NB4 (cell line): ENCODE measurements around the gene PDE4B.

Source experiments
- TF ChIP-seq, protein P1 (sequence below): IDR thresholded peaks from one replicate; pipeline ENCODE4 v1.5.1; 2012; ENCODE audit warnings: low read depth, low read length
- TF ChIP-seq, protein P2 (sequence below): IDR thresholded peaks from 2 replicates; pipeline ENCODE4 v1.6.1; 2011; ENCODE audit warnings: low read depth, low read length

DNA sequence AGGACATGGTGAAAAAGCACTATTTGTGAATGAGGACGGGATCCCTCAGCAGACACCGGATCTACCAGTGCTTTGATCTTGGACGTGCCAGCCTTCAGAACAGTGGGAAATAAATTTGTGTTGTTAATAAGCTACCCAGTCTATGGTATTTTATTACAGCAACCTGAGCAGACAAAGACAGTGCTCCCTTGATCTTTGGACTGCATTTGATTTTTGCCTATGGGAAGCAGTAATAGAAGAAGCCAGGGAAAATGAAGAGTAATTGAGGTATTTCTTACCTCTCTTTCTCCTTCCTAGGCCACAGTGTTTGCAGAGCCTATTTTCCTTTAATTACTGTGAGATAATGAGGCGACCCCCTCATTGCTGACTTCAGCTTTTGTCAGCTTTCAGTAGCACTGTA lies 87.9 kb downstream of the PDE4B start:
- TF ChIP-seq, protein P1, sequence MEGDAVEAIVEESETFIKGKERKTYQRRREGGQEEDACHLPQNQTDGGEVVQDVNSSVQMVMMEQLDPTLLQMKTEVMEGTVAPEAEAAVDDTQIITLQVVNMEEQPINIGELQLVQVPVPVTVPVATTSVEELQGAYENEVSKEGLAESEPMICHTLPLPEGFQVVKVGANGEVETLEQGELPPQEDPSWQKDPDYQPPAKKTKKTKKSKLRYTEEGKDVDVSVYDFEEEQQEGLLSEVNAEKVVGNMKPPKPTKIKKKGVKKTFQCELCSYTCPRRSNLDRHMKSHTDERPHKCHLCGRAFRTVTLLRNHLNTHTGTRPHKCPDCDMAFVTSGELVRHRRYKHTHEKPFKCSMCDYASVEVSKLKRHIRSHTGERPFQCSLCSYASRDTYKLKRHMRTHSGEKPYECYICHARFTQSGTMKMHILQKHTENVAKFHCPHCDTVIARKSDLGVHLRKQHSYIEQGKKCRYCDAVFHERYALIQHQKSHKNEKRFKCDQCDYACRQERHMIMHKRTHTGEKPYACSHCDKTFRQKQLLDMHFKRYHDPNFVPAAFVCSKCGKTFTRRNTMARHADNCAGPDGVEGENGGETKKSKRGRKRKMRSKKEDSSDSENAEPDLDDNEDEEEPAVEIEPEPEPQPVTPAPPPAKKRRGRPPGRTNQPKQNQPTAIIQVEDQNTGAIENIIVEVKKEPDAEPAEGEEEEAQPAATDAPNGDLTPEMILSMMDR, result no peak
- TF ChIP-seq, protein P2, sequence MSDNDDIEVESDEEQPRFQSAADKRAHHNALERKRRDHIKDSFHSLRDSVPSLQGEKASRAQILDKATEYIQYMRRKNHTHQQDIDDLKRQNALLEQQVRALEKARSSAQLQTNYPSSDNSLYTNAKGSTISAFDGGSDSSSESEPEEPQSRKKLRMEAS, result no peak
